Measurements from ENCODE around the gene ZSWIM8.

- TF ChIP-seq, protein P1, sequence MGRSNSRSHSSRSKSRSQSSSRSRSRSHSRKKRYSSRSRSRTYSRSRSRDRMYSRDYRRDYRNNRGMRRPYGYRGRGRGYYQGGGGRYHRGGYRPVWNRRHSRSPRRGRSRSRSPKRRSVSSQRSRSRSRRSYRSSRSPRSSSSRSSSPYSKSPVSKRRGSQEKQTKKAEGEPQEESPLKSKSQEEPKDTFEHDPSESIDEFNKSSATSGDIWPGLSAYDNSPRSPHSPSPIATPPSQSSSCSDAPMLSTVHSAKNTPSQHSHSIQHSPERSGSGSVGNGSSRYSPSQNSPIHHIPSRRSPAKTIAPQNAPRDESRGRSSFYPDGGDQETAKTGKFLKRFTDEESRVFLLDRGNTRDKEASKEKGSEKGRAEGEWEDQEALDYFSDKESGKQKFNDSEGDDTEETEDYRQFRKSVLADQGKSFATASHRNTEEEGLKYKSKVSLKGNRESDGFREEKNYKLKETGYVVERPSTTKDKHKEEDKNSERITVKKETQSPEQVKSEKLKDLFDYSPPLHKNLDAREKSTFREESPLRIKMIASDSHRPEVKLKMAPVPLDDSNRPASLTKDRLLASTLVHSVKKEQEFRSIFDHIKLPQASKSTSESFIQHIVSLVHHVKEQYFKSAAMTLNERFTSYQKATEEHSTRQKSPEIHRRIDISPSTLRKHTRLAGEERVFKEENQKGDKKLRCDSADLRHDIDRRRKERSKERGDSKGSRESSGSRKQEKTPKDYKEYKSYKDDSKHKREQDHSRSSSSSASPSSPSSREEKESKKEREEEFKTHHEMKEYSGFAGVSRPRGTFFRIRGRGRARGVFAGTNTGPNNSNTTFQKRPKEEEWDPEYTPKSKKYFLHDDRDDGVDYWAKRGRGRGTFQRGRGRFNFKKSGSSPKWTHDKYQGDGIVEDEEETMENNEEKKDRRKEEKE (IDR thresholded peaks at IDR 0.05): no peak
- no peak for TF ChIP-seq CTCF (IDR thresholded peaks at IDR 0.05 in 2 of 3, conservative IDR thresholded peaks at IDR 0.05 in 1 of 3; ENCODE audit: control insufficient read depth in 2 of 3, extremely low read depth in 1 of 3, insufficient read depth in 1 of 3, low read depth in 3 of 3, low read length in 3 of 3)
- no peak for TF ChIP-seq SIN3A (IDR thresholded peaks at IDR 0.05; ENCODE audit: low read depth, low read length)
- TF ChIP-seq SPI1 (IDR thresholded peaks at IDR 0.05; ENCODE audit: borderline replicate concordance, insufficient read depth, low read depth, low read length): peak; percentile 69; the same call in 1 of the 2 replicates
- TF ChIP-seq, protein P2, sequence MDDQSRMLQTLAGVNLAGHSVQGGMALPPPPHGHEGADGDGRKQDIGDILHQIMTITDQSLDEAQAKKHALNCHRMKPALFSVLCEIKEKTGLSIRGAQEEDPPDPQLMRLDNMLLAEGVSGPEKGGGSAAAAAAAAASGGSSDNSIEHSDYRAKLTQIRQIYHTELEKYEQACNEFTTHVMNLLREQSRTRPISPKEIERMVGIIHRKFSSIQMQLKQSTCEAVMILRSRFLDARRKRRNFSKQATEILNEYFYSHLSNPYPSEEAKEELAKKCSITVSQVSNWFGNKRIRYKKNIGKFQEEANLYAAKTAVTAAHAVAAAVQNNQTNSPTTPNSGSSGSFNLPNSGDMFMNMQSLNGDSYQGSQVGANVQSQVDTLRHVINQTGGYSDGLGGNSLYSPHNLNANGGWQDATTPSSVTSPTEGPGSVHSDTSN (IDR thresholded peaks at IDR 0.05; ENCODE audit: insufficient replicate concordance, low read depth, low read length): no peak
- no peak for TF ChIP-seq HDGF (IDR thresholded peaks at IDR 0.05)
- no peak for TF ChIP-seq ZNF274 (IDR thresholded peaks at IDR 0.05; ENCODE audit: insufficient read depth, insufficient read length)
- no peak for TF ChIP-seq MYC (IDR thresholded peaks at IDR 0.05; ENCODE audit: insufficient read depth, insufficient read length, insufficient replicate concordance, low read length, severe bottlenecking)
These were observed 25.8 kb upstream of the ZSWIM8 start for GRCh38 chr10:73759512-73760115.

All from GM12878 (cell line).